Keratinocyte (primary cell): ENCODE measurements around the gene PCDHA6. TPM values are rescaled to one million over a fixed set of nuclear protein-coding genes. Genes with fewer than 3 reads are reported as not detected.

ENCODE experiments used
- DNase-seq: peaks from one replicate; pipeline ENCODE4 v3.0.0-alpha.2; 2011; ENCODE audit warnings: low read depth, missing footprints, low spot score
- FAIRE-seq: peaks from 2 replicates; lab custom pipeline; 2011; peaks lifted over from hg19 to GRCh38; lab: Jason Lieb, UNC
- H2AFZ ChIP-seq: 2 replicates; pipeline ENCODE4 v1.6.0; 2012; ENCODE audit warnings: low read length, control low read depth, inconsistent platforms; ENCODE audit not compliant: control insufficient read depth
- H3K27ac ChIP-seq: 2 replicates; pipeline ENCODE4 v1.5.1; 2011; ENCODE audit warnings: low read length; ENCODE audit not compliant: control insufficient read depth, insufficient read depth
- H3K27me3 ChIP-seq: 3 replicates; pipeline ENCODE4 v1.6.0; 2011; ENCODE audit warnings: low read length; ENCODE audit not compliant: control insufficient read depth, insufficient read depth; ENCODE audit errors: extremely low read depth
- H3K36me3 ChIP-seq, 2 experiments: 2 replicates in 1 of 2; 3 replicates in 1 of 2; pipeline ENCODE4 v1.5.1; 2011; ENCODE audit warnings: low read length in 2 of 2, mild to moderate bottlenecking in 1 of 2; ENCODE audit not compliant: control insufficient read depth in 2 of 2, insufficient read depth in 2 of 2; ENCODE audit errors: extremely low read depth in 1 of 2
- H3K4me1 ChIP-seq: 3 replicates; pipeline ENCODE4 v1.5.1; 2011; ENCODE audit warnings: low read length; ENCODE audit not compliant: control insufficient read depth, insufficient read depth; ENCODE audit errors: extremely low read depth
- H3K4me2 ChIP-seq: 3 replicates; pipeline ENCODE4 v1.6.0; 2011; ENCODE audit warnings: low read depth, low read length; ENCODE audit not compliant: control insufficient read depth, insufficient read depth; ENCODE audit errors: extremely low read depth
- H3K4me3 ChIP-seq, 3 experiments: fragments of 200-600 bp in 1 of 3; sonication (generic) in 1 of 3; 2 replicates in 2 of 3; 3 replicates in 1 of 3; pipeline ENCODE4 v1.5.1; 2011 to 2016; ENCODE audit warnings: low read length in 3 of 3, mild to moderate bottlenecking in 3 of 3, control low read depth in 2 of 3, inconsistent platforms in 1 of 3, low read depth in 1 of 3, mixed read lengths in 1 of 3, mixed run types in 1 of 3, moderate library complexity in 1 of 3; ENCODE audit not compliant: control insufficient read depth in 2 of 3, insufficient read depth in 2 of 3; ENCODE audit errors: extremely low read depth in 1 of 3
- H3K79me2 ChIP-seq: 2 replicates; pipeline ENCODE4 v1.6.0; 2012; ENCODE audit warnings: low read length; ENCODE audit not compliant: control insufficient read depth, insufficient read depth
- H3K9ac ChIP-seq: 3 replicates; pipeline ENCODE4 v1.6.0; 2011; ENCODE audit warnings: low read length; ENCODE audit not compliant: control insufficient read depth, insufficient read depth; ENCODE audit errors: extremely low read depth
- H3K9me1 ChIP-seq: 3 replicates; pipeline ENCODE4 v1.6.0; 2011; ENCODE audit warnings: low read length; ENCODE audit not compliant: control insufficient read depth, insufficient read depth; ENCODE audit errors: extremely low read depth
- H3K9me3 ChIP-seq: 2 replicates; pipeline ENCODE4 v1.5.1; 2012; ENCODE audit warnings: low read depth, low read length; ENCODE audit not compliant: control insufficient read depth
- H4K20me1 ChIP-seq: 3 replicates; pipeline ENCODE4 v1.6.0; 2011; ENCODE audit warnings: low read length; ENCODE audit not compliant: control insufficient read depth, insufficient read depth; ENCODE audit errors: extremely low read depth
- CTCF ChIP-seq, 3 experiments: IDR thresholded peaks in 1 of 3; conservative IDR thresholded peaks in 1 of 3; optimal IDR thresholded peaks in 1 of 3; 2 replicates in 2 of 3; 3 replicates in 1 of 3; pipeline versions ENCODE3 to v1.5.1; 2011; ENCODE audit warnings: low read length in 3 of 3, mild to moderate bottlenecking in 3 of 3, moderate library complexity in 2 of 3, control low read depth in 1 of 3, inconsistent platforms in 1 of 3; ENCODE audit not compliant: insufficient read depth in 2 of 3; ENCODE audit errors: extremely low read depth in 1 of 3
- EZH2 ChIP-seq: IDR thresholded peaks from one replicate; pipeline ENCODE4 v1.6.1; 2012; ENCODE audit warnings: inconsistent platforms, mild to moderate bottlenecking, low read length, moderate library complexity
- dilution Hi-C: fragments of 300-500 bp; cut with MboI; formaldehyde crosslinking; loops from one replicate; pipeline ENCODE4 v1.7.0; 2020; ENCODE audit warnings: low sequenced_read_pairs; ENCODE audit not compliant: extremely low pct_ligation_motif_present
- polyA plus RNA-seq, 5 experiments: library from polyadenylated mRNA; depleted of rRNA in 3 of 5; stranded (reverse) in 3 of 5; stranded (forward) in 1 of 5; unstranded in 1 of 5; fragments of >200 nt; gene quantifications; 1 replicate in 1 of 5; 2 replicates in 3 of 5; 3 replicates in 1 of 5; pipeline versions ENCODE4 v1.2.1 to v1.2.3, GENCODE V29; 2011 to 2012; ENCODE audit warnings: missing spikeins in 2 of 5, low read depth in 1 of 5, low replicate concordance in 1 of 5

Gene PCDHA6
- polyA plus RNA-seq, 1 donor (not counting 4 experiments of a cell fraction or from before 2014, with no cell fraction given): 0.04 TPM

- no peak for DNase-seq
- Histone ChIP-seq H2AFZ (no peak within 1 kb of the TSS), H3K4me2 (no peak within 1 kb of the TSS), H3K4me1 (no peaks in the 10 kb centered on the region), H3K9ac (no peak within 1 kb of the TSS), H3K9me1 (no peaks in the 10 kb centered on the region), H3K9me3 (peaks cover 12% of the 10 kb centered on the region), H3K4me3 (no peak within 1 kb of the TSS), H3K27me3 (no peaks in the 10 kb centered on the region), H4K20me1 (no peaks in the 10 kb centered on the region), H3K36me3 (no peaks in the 10 kb centered on the region), H3K79me2 (no peaks in the 10 kb centered on the region), H3K27ac (no peak within 1 kb of the TSS)
- TF ChIP-seq EZH2: no peak
- FAIRE-seq: no peak
- dilution Hi-C loops: no loop called here
Observed at GRCh38 chr5:140855772-140856674, 28.3 kb downstream of the PCDHA6 start, which contains the start of gene PCDHA10. Gene PCDHA10, plus strand, starts transcription at chr5:140855897. Its CDS starts 152 bp downstream, at chr5:140856049.

GRCh38 chr5:140857177-140857986, 29.6 kb downstream of the PCDHA6 start:
- Histone ChIP-seq H3K4me1 (no peaks in the 10 kb centered on the region), H3K36me3 (no peaks in the 10 kb centered on the region), H3K9me3 (peaks cover 12% of the 10 kb centered on the region), H3K27ac (no peak overlapping the region), H3K4me2 (no peak overlapping the region), H2AFZ (no peak overlapping the region), H3K9me1 (no peaks in the 10 kb centered on the region), H3K9ac (no peak overlapping the region), H3K27me3 (no peaks in the 10 kb centered on the region), H4K20me1 (no peaks in the 10 kb centered on the region), H3K79me2 (no peaks in the 10 kb centered on the region), H3K4me3 (no peak overlapping the region)
- DNase-seq (no peak), FAIRE-seq (no peak)
- TF ChIP-seq CTCF (optimal IDR thresholded peaks at IDR 0.05 in 1 of 3, IDR thresholded peaks at IDR 0.05 in 1 of 3, conservative IDR thresholded peaks at IDR 0.05 in 1 of 3; ENCODE audit: extremely low read depth in 1 of 3, insufficient read depth in 2 of 3, low read length in 3 of 3) (no peak), EZH2 (no peak)
- dilution Hi-C loops: no loop called here
